Muscle of leg (tissue), 11 donors: Measurements from ENCODE around the gene TEAD2. TPM values are rescaled to one million over a fixed set of nuclear protein-coding genes. Genes with fewer than 3 reads are reported as not detected.

Source experiments
- DNase-seq: peaks from one replicate; pipeline ENCODE4 v3.0.0; 2013
- H3K27ac ChIP-seq: one replicate; pipeline ENCODE4 v1.5.1; 2013; ENCODE audit warnings: mild to moderate bottlenecking, low read length, control low read depth
- H3K27me3 ChIP-seq: one replicate; pipeline ENCODE4 v1.6.1; 2013; ENCODE audit warnings: low read length; ENCODE audit not compliant: control insufficient read depth, insufficient read depth
- H3K36me3 ChIP-seq: one replicate; pipeline ENCODE4 v1.6.1; 2013; ENCODE audit warnings: low read length; ENCODE audit not compliant: control insufficient read depth, insufficient read depth
- H3K4me1 ChIP-seq: one replicate; pipeline ENCODE4 v1.6.1; 2013; ENCODE audit warnings: low read length; ENCODE audit not compliant: control insufficient read depth, insufficient read depth
- H3K4me3 ChIP-seq: one replicate; pipeline ENCODE4 v1.5.1; 2013; ENCODE audit warnings: low read length, control low read depth
- H3K9me3 ChIP-seq: replicated peaks from 2 replicates; pipeline ENCODE4 v1.6.1; 2013; ENCODE audit warnings: low read depth, low read length; ENCODE audit not compliant: control insufficient read depth
- WGBS: methylation state at CpG from one replicate; pipeline ENCODE4 v1.1.5; 2013; ENCODE audit warnings: missing lambda C conversion rate; ENCODE audit not compliant: insufficient coverage; 5-methylcytosine and 5-hydroxymethylcytosine counted together
- polyA plus RNA-seq, 8 donors: library from polyadenylated mRNA; unstranded; fragments of 120-200 nt; gene quantifications; one replicate each; pipeline versions ENCODE4 v1.2.1 to v1.2.3, GENCODE V29; 2013; ENCODE audit warnings: inconsistent platforms in 1 of 8, low replicate concordance in 1 of 8; ENCODE audit not compliant: insufficient read length in 8 of 8, insufficient read depth in 1 of 8
- total RNA-seq: library from RNA; stranded (reverse); fragments of 120-200 nt; gene quantifications from one replicate; pipeline ENCODE4 v1.2.4, GENCODE V29; 2013

TEAD2 gene
- total and polyA plus RNA-seq, 9 donors = 43.0 to 82.6 (median 74.0) TPM

DNA sequence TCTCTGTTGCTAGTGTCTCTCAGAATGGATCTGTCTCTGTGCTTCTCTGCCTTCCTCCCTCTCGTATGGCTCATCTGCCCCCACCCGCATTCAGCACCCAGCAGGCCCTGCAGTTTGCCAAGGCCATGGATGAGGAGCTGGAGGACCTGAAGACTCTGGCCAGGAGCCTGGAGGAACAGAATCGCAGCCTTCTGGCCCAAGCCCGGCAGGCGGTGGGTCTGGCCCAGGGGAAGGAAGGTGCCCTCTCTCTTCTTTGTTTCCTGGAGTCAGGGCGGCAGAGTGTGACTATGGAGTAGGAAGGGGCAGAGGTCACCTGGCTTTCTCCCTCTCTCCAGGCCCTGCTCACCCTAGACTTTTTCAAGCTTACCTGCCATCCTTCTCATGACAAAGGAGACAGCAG, 36.7 kb upstream of the TEAD2 start:
- no peaks in the 10 kb centered on the region for H3K9me3 ChIP-seq
- no peak for DNase-seq
- no CpG with 5 or more reads among the region's 6 CpGs for WGBS

DNA sequence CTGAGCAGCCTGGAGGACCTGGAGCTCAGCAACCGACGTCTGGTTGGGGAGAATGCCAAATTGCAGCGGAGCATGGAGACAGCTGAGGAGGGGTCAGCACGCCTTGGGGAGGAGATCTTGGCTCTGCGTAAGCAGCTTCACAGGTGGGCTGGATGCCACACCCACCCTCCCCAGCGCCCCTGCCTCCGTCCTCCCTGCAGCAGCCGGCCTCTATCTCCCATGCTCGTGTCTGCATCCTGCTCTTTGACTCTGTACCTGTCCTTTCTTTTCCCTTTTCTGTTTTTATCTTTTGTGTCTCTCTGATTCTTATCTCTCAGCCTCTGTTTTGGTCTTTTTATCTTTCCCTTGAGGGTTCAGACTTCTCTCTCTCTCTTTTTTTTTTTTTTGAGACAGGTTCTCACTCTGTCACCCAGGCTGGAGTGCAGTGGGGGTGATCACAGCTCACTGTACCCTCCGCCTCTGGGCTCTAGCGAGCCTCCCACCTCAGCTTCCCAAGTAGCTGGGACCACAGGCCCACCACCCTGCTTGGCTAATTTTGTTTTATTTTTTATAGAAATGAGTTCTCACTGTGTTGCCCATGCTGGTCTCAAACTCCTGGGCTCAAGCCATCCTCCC, 35.9 kb upstream of the TEAD2 start:
- H3K27ac ChIP-seq = no peak overlapping the region
- peaks cover 13% of the 10 kb centered on the region for H3K27me3 ChIP-seq
- H3K4me3 ChIP-seq = no peak overlapping the region
- 41% methylated on average over 3 of the region's 11 CpGs for WGBS
- H3K4me1 ChIP-seq = peaks cover 7% of the 10 kb centered on the region
- no peaks in the 10 kb centered on the region for H3K36me3 ChIP-seq
- H3K9me3 ChIP-seq = no peaks in the 10 kb centered on the region
- no peak for DNase-seq

More for the DNA sequence above, 36.7 kb upstream of the TEAD2 start:
- Histone ChIP-seq H3K36me3 (no peaks in the 10 kb centered on the region), H3K27ac (no peak overlapping the region), H3K4me3 (no peak overlapping the region), H3K27me3 (peaks cover 6% of the 10 kb centered on the region), H3K4me1 (peaks cover 15% of the 10 kb centered on the region)

DNA sequence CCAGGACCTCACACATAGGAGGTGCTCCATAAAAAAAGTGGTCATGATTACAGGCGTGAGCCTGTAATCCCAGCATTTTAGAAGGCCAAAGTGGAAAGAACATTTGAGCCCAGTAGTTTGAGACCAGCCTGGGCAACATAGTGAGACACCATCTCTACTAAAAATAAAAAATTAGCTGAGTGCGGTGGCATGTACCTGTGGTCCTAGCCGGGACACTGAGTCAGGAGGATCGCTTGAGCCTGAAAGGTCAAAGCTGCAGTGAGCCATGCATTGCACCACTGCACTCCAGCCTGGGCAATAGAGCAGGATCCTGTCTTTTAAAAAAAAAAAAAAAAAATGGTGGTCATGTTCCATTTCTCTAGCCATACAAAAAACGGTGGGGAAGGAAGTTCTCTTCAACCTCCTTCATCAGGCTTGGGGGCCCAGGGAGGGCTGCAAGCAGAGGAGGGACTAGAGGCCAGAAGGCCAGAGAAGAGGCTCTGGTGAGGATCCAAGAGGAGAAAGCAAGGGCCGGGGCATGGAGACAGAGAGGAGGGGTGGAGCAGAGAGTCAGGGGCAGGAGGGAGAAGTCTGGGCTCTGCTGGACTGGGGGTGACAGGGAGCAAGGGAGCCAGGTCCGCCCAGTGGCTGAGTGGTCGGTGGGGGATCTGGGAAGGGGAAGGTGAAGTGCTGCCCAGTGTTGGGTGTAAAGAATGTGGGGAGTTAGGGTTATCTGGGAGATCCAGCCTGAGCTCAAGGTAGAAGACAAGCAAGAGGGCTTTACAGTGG, 34.7 kb upstream of the TEAD2 start:
- WGBS = 81% methylated on average over 6 of the region's 8 CpGs
- no peaks in the 10 kb centered on the region for H3K36me3 ChIP-seq
- DNase-seq = no peak
- H3K27ac ChIP-seq = no peak overlapping the region
- peaks cover 20% of the 10 kb centered on the region for H3K27me3 ChIP-seq
- H3K9me3 ChIP-seq = no peaks in the 10 kb centered on the region
- peaks cover 3% of the 10 kb centered on the region for H3K4me1 ChIP-seq
- H3K4me3 ChIP-seq = no peak overlapping the region

DNA sequence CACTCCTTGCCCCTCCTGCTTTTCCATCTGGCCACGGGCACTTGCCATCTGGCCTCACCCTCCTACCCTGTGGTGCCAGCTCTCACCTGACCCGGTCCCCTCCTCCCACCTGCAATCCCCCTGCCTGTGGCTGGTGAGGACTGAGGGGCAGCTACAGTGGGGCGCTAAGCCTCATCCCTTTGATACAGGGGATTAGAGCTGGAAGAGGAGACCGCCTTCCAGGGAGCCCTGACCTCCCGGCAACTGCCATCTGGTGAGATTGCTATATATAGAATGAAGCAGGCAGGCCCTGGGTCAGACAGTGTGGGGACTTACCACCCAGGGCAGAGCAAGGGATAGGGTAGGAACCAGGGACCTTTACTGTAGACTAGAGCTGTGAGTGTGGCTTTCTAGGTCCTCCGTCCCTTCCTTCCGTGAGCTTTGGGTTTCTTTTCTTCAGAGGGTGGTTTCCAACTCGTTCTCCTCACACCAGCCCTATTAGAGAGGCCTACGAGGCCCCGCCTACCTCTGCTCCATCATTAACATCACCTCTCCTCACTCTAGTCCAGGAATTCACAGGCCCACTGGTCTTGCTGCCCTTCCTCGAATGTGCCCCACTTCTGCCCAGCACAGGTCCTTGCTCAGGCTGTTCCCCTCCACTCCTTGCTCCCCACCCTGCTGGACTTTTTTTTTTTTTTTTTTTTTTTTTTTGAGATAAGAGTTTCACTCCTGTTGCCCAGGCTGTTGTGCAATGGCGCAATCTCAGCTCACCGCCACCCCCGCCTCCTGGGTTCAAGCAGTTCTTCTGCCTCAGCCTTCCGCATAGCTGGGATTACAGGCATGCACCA, 33.6 kb upstream of the TEAD2 start:
- H3K27me3 ChIP-seq = peaks cover 20% of the 10 kb centered on the region
- 62% methylated on average over 14 of the region's 15 CpGs for WGBS

DNA sequence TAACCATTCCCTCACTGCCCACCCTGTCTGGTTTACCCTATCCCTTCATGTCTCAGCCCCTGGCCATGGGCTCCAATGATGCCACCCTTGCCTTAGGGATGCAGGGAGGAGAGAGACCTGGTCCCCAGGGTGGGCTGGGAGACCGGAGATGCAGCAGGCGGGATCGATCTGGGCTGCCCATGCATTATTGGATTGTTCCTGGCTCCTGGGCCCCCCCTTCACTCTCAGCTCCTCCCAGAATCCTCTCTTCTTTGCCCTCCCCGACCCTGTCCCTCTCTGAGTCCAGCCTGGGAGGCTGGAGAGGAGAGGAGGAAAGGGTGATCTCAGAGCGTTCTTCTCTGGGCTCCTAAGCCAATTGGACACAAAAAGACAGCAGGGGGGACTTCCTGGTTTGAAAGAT, 31.7 kb upstream of the TEAD2 start:
- Histone ChIP-seq H3K27me3 (peaks cover 25% of the 10 kb centered on the region), H3K4me3 (no peak overlapping the region), H3K9me3 (no peaks in the 10 kb centered on the region), H3K27ac (no peak overlapping the region), H3K4me1 (peaks cover 3% of the 10 kb centered on the region), H3K36me3 (no peaks in the 10 kb centered on the region)
- WGBS = no CpG with 5 or more reads among the region's 5 CpGs
- DNase-seq = no peak

More for the DNA sequence above, 33.6 kb upstream of the TEAD2 start:
- DNase-seq = no peak
- Histone ChIP-seq H3K36me3 (no peaks in the 10 kb centered on the region), H3K4me3 (no peak overlapping the region), H3K4me1 (peaks cover 3% of the 10 kb centered on the region), H3K27ac (no peak overlapping the region), H3K9me3 (no peaks in the 10 kb centered on the region)

DNA sequence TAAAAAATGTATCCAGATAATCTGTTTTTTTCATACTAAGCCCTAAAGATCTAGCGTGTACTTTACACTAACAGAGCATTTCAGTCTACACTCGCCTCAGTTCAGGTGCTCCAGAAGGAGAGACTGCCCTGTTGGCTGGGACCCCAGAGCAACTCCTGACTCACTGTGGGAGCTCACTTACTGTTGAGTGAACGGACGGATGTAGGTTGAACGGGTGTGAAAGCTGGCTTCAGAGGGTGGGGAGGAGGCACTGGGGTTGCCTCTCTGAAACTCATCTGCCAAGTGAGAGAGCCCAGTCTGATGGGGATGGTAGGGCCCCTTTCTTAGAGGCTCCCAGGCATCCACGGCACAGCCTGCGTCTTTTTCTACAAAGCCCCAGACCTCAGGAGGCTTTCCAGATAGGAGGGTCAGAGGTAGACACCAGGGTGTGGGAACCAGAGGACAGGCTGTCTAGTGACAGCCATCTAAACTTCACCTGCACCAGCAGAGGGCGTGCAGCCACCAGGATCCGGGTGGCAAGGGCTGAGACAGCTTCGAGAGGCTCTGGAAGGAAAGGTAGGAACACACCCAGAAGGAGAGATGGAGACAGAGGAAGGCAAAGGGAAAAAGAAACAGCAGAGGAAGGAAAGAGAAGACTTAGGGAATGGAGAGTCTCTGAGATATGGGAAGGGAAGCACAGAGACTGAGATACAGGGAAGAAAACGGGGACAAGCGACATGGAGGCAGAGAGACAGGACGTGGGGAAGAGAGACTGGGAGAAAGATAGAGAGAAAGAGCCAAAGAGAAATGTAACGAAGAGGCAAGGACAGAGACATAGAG, 29.6 kb upstream of the TEAD2 start:
- Histone ChIP-seq H3K36me3 (no peaks in the 10 kb centered on the region), H3K4me1 (no peaks in the 10 kb centered on the region), H3K4me3 (no peak overlapping the region), H3K9me3 (no peaks in the 10 kb centered on the region), H3K27ac (no peak overlapping the region), H3K27me3 (peaks cover 29% of the 10 kb centered on the region)
- 13% methylated on average over 11 of the region's 14 CpGs for WGBS
- peak; percentile 85 for DNase-seq

DNA sequence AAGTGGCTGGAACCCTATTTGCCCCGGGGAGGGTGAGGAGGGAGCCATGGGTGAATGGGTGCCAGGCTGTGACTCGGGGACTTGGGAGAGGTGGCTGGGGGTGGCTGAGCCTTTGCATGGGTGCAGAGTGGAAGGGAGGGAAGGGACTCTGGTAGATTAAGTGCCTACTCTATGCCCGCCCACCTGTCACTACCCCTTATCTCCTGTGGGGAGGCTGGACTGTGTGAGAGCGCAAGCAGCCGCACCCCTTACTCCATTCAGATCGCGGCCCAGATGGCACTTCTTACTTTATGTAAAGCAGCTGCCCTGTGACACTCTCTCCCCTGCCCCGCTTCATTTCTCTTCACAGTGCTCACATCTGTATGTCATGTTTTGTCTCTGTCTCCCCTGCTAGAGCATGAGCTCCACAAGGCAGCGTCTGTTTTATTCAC, 28.7 kb upstream of the TEAD2 start:
- no peaks in the 10 kb centered on the region for H3K4me1 ChIP-seq
- no peaks in the 10 kb centered on the region for H3K36me3 ChIP-seq
- no peak overlapping the region for H3K27ac ChIP-seq
- H3K27me3 ChIP-seq = peaks cover 29% of the 10 kb centered on the region
- no peaks in the 10 kb centered on the region for H3K9me3 ChIP-seq
- WGBS = 39% methylated on average over 4 of the region's 9 CpGs
- DNase-seq = no peak
- H3K4me3 ChIP-seq = no peak overlapping the region

DNA sequence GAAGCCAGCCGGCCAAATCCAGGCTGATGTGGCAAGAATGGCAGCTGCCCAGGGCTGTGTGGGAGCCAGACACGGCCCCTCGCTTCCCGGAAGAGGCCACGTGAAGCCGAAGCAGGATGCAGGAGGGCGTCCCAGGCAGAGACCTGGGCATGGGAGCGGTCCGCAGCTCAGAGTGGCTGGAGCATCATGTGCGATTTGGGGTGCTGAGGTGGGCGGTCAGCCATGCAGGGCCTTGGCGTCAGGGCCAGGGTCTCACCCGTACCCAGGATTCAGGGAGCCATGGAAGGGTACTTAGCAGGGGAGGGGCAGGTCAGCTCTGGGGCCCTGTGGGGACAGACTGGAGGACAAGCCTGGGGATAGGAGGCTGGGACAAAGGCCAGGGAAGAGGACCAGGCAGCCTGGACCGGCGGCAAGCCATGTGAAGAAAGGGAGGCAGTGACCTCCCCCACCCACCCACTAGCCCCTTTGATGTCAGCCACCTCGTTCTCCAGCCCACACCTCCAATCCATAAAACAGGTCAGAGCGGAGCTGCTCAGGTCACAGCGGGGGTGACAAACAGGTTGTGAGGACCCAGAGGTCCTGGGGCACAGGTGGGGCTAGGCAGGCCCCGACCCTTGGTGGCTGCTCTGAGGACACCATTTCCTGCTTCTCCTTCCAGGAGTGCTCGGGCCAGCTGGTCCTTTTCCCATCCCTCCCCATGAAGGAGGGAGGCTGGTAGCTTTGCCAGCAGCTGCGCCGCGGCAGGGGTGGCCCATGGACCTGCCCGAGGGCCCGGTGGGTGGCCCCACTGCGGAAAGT, 28.1 kb upstream of the TEAD2 start:
- no peaks in the 10 kb centered on the region for H3K4me1 ChIP-seq
- H3K36me3 ChIP-seq = no peaks in the 10 kb centered on the region
- H3K9me3 ChIP-seq = no peaks in the 10 kb centered on the region
- H3K4me3 ChIP-seq = no peak overlapping the region
- DNase-seq = no peak
- H3K27me3 ChIP-seq = peaks cover 28% of the 10 kb centered on the region
- 67% methylated on average over 17 of the region's 26 CpGs for WGBS
- H3K27ac ChIP-seq = no peak overlapping the region

DNA sequence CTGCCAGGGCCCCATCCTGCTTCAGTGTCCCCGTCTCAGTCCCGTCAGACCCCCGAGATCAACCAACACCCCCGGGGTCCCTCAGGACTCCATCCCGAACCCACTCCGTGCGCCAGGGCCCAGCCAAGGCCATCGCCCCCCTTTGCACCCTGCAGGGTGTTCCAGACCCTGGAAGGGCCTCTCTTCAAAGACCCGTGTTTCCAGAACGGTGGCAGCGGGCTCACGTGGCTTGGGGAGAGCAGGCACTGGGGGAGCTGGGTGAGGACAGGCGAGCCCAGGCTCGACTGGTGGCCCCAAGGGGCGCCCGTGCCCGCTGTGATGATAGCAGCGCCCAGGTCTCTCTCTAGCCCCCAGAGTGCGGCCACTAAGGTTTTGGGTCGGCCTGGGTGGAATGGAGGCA, 27.2 kb upstream of the TEAD2 start:
- Histone ChIP-seq H3K36me3 (no peaks in the 10 kb centered on the region), H3K27me3 (peaks cover 26% of the 10 kb centered on the region)
- 81% methylated on average over 20 of the region's 20 CpGs for WGBS

More for the DNA sequence above, 27.2 kb upstream of the TEAD2 start:
- H3K9me3 ChIP-seq = no peaks in the 10 kb centered on the region
- no peak overlapping the region for H3K4me3 ChIP-seq
- no peak for DNase-seq
- H3K27ac ChIP-seq = no peak overlapping the region
- H3K4me1 ChIP-seq = no peaks in the 10 kb centered on the region
